Retinal pigment epithelial cell (primary cell): Measurements from ENCODE around the gene SLC29A2.
"Not testable (repeated sequence)": the region's sequence is repeated elsewhere in the genome, so short reads cannot be mapped to it uniquely, and the experiment has no call there.

ENCODE experiments used
- DNase-seq: peaks from one replicate; pipeline ENCODE4 v3.0.0-alpha.2; 2010; ENCODE audit warnings: low read depth
- H3K4me3 ChIP-seq: 2 replicates; pipeline ENCODE4 v1.5.1; 2011; ENCODE audit warnings: mild to moderate bottlenecking, low read length, control low read depth, moderate library complexity
- TF ChIP-seq, protein P1 (sequence below): conservative IDR thresholded peaks from 2 replicates; pipeline ENCODE4 v1.5.1; 2011; ENCODE audit warnings: low read depth, low read length, control low read depth, inconsistent platforms

The SLC29A2 gene

DNA sequence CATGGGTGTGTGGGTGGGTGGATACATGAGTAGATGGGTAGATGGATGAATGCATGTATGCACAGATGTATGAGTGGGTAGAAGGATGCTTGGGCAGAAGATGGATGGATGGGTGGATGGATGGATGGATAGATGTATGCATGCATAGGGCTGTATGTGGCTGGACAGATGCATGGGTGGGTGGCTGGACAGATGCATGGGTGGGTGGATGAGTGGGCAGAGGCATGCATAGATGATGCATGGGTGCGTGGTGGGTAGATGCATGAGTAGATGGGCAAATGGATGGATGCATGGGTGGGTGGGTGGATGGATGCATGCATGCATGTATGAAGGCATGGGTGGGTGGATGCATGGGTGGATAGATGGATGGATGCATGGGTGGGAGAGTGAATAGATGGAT, 47.9 kb downstream of the SLC29A2 start:
- H3K4me3 ChIP-seq = no peak overlapping the region
- TF ChIP-seq, protein P1, sequence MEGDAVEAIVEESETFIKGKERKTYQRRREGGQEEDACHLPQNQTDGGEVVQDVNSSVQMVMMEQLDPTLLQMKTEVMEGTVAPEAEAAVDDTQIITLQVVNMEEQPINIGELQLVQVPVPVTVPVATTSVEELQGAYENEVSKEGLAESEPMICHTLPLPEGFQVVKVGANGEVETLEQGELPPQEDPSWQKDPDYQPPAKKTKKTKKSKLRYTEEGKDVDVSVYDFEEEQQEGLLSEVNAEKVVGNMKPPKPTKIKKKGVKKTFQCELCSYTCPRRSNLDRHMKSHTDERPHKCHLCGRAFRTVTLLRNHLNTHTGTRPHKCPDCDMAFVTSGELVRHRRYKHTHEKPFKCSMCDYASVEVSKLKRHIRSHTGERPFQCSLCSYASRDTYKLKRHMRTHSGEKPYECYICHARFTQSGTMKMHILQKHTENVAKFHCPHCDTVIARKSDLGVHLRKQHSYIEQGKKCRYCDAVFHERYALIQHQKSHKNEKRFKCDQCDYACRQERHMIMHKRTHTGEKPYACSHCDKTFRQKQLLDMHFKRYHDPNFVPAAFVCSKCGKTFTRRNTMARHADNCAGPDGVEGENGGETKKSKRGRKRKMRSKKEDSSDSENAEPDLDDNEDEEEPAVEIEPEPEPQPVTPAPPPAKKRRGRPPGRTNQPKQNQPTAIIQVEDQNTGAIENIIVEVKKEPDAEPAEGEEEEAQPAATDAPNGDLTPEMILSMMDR = no peak
- DNase-seq = no peak

DNA sequence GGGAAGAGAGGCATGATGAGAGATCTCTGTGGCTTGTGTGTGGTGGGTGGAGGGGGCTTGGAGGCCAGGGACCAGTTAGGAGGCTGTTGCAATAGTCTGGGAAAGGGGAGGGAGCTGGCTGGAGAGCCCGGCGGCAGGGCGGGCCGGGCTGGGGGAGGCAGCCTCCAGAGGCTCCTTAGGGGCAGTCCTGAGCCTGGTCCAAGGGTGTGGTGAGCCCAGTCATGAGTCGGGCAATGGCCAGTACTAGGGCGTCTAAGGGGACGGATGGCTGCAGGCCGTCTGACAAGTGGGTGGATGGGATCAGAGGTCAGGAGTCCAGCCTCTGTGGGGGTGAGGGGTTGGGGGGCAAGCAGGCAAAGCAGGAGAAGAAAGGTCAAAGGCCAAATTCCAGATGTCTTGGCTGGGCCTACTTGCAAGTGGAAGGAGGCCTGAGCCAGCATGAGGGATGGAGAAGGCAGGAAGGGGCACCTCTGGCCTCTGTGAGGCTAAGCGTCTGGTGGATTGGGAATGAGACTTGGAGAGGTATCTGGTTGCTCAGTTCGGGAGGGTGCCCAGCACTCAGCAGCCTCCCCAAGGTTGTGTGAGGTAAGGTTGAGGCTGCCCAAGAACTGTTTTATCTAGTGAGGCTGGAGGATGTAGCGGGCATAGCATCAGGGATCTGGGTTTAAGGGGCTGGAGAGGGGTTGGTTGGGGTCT, 48.7 kb downstream of the SLC29A2 start:
- H3K4me3 ChIP-seq = no peak overlapping the region
- TF ChIP-seq, protein P1 = no peak
- no peak for DNase-seq

DNA sequence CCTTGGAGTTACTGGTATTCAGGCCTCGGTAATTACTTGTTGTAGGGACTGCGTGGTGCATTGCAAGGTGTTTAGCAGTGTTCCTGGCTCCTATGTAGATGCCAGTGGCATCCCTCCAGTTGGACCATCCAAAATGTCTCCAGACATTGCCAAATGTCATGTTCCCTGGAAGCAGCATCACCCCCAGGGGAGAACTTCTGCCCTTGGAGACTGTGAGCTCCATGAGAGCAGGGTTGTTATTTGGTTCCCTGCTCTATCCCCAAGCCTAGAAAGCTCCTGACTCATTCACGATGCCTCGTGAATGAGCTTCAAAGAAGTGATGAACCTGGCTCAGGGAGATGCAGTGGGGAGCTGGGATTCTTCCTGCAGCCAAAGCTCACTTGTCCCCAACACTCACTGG, 50.0 kb downstream of the SLC29A2 start:
- TF ChIP-seq, protein P1 = no peak
- no peak overlapping the region for H3K4me3 ChIP-seq
- DNase-seq = no peak

DNA sequence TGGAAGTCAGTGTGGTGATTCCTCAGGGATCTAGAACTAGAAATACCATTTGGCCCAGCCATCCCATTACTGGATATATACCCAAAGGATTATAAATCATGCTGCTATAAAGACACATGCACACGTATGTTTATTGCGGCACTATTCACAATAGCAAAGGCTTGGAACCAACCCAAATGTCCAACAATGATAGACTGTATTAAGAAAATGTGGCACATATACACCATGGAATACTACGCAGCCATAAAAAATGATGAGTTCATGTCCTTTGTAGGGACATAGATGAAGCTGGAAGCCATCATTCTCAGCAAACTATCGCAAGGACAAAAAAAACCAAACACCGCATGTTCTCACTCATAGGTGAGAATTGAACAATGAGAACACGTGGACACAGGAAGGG, 50.8 kb downstream of the SLC29A2 start:
- H3K4me3 ChIP-seq, DNase-seq: not testable (repeated sequence)

DNA sequence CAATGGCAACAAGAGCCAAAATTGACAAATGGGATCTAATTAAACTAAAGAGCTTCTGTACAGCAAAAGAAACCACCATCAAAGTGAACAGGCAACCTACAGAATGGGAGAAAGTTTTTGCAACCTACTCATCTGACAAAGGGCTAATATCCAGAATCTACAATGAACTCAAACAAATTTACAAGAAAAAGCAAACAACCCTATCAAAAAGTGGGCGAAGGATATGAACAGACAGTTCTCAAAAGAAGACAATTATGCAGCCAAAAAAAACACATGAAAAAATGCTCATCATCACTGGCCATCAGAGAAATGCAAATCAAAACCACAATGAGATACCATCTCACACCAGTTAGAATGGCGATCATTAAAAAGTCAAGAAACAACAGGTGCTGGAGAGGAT, 51.3 kb downstream of the SLC29A2 start:
- H3K4me3 ChIP-seq, DNase-seq: not testable (repeated sequence)

DNA sequence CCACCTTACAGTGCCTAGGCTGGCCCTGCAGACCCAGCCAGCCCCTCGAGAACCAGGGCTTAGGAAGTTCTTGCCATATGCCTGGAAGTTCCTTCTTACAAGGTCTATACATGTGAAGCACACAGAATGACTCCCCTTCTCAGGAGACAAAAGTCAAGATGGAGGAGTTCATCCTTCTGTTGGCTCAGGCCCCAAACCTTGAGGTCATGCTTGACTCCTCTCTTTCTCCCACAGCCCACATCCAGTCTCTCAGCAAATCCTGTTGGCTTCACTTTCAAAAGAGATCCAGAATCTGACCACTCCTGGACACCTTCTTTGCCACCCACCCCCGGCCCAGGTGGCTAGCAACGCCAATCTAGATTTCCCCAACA, 53.0 kb downstream of the SLC29A2 start:
- no peak for DNase-seq
- H3K4me3 ChIP-seq = no peak overlapping the region
- TF ChIP-seq, protein P1 = no peak

DNA sequence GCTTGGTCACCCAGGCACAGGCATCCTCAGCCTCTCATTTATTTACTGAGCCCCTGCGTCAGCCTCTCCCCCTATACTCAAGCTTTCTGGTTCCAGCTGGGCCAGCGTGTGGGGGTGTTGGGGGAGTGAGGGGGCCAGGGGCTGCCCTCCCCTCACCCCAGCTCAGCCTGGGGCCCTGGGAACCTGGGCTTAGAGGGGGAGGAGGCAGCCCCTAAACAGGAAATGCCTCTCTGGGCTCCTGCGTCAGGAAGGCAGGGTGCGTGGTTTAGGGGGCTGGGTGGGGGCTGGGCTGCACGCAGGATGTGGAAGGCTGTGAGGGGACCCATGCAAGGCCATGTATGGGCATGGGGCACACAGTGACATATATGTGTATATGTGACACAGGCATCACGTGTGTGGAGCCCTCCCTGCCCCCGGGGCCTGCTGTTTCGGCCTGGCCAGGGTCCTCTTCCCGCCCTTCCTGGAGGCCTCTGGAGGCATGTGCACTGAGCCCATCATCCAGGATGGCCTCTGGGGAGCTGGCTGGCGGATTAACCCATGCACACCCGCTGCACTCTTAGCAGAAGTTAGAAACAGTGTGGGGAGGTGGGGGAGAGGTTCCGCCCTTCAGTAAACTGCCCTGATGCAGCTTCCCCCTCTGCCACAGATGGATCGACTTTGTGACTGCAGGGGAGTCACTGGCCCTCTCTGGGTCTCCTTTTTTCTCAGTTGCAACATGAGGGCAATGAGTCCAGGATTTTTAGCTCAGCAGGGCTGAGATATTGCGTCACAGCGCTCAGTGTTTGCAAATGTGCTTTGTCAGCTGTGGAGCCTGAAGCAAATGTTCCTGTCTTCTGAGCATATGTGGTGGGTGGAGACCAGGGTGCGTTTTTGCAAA, 53.6 kb downstream of the SLC29A2 start:
- no peak for DNase-seq
- H3K4me3 ChIP-seq = no peak overlapping the region
- TF ChIP-seq, protein P1 = no peak

DNA sequence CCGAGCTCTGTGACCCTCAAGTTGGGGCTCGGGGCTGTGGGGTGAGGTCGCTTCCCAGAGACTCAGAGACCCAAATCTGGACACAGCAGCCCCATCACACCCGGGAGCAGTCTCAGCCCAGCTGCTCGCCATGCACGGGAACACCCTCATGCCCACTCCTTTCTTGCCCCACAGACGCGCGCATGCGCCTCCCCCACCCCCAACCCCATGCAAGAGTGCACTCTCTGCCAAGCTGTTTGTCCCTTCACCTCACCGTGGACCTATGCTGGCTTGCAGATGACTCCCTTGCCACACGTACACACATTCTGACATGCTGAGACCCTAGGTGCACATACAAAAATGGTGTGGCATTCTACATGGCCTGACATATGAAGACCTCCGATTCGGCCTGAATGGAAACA, 54.2 kb downstream of the SLC29A2 start:
- no peak overlapping the region for H3K4me3 ChIP-seq
- TF ChIP-seq, protein P1 = no peak
- DNase-seq = no peak
